Measurements from ENCODE around the gene RNASEH2B.

RNASEH2B gene

DNA sequence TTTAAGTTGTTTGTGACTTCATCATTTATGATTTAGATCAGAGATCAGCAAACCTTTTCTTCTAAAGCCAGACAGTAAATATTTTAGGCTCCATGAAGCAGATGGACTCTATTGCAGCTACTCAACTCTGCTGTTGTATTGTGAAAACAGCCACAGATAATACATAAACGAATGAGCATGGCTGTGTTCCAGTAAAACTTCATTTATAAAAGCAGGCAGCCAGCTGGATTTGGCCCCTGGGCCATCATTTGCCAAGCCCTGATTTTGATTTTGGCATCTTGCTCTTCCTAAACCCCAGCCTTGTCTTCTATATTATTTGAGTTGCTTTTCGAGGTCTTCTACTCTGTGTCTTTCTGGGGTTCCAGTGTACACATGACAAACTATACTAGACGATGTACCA is 41.3 kb downstream of the RNASEH2B start:
- Histone ChIP-seq H3K36me3 (ENCODE audit: insufficient read depth, insufficient read length, low read length) (no peaks in the 10 kb centered on the region), H3K9me3 (ENCODE audit: insufficient read depth, low read length) (no peaks in the 10 kb centered on the region), H3K27me3 (ENCODE audit: insufficient read depth, insufficient read length) (no peaks in the 10 kb centered on the region), H3K9ac (ENCODE audit: insufficient read length, low read depth) (no peak overlapping the region), H3K4me1 (ENCODE audit: insufficient read depth, insufficient read length) (no peaks in the 10 kb centered on the region), H3K4me3 (ENCODE audit: insufficient read length, low read depth) (no peak overlapping the region)
- DNase-seq (ENCODE audit: low read depth, low spot score) = no peak
- TF ChIP-seq YY1 (IDR thresholded peaks at IDR 0.05; ENCODE audit: insufficient read depth, insufficient read length) = no peak
- TF ChIP-seq SUZ12 (IDR thresholded peaks at IDR 0.05; ENCODE audit: extremely low read depth, insufficient read depth, insufficient read length) = no peak

DNA sequence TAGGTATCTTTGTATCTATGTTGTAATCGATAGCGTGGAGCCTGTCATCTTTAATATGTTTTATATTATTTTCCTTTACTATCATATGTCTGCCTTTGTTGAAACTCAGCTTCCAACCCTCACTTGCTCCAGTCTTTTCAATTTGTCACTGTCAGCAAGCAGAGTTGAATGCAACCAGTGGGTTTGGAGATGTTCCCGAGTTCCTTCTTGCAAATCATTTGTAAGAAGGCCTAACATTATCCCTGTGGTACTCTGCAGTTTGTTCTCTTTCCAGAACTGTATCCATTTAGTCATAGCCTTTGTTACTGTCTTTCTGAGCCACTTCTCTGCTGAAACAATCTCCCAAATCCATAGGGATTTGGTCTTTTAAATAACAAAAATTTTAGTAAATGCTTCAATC is 41.8 kb downstream of the RNASEH2B start:
- H3K36me3 ChIP-seq (ENCODE audit: insufficient read depth, insufficient read length, low read length) = no peaks in the 10 kb centered on the region
- H3K9me3 ChIP-seq (ENCODE audit: insufficient read depth, low read length) = no peaks in the 10 kb centered on the region
- H3K4me3 ChIP-seq (ENCODE audit: insufficient read length, low read depth) = no peak overlapping the region
- no peaks in the 10 kb centered on the region for H3K4me1 ChIP-seq (ENCODE audit: insufficient read depth, insufficient read length)
- TF ChIP-seq YY1 (IDR thresholded peaks at IDR 0.05; ENCODE audit: insufficient read depth, insufficient read length) (no peak), ZNF274 (IDR thresholded peaks at IDR 0.05; ENCODE audit: low read depth, low read length) (no peak), SUZ12 (IDR thresholded peaks at IDR 0.05; ENCODE audit: extremely low read depth, insufficient read depth, insufficient read length) (no peak)
- no peak overlapping the region for H3K9ac ChIP-seq (ENCODE audit: insufficient read length, low read depth)
- DNase-seq (ENCODE audit: low read depth, low spot score) = no peak
- H3K27me3 ChIP-seq (ENCODE audit: insufficient read depth, insufficient read length) = no peaks in the 10 kb centered on the region

DNA sequence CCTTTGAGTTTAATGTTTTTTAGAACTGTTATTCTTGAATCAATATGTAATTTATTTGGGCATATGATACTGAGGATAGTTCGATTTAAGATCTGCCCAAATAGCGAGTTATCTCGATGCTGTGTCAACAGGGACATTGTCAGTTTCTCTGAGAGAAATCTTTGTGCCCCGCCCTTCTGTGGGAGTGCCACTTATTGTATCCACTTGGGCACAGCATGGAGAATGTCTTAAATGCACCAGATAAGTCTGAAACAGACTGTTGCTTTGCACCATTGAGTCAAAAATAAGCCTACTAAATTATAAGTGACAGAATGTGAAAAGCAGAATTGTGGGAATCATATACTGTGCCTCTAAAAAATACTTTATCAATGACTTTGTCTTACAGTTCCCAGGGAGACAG is 45.6 kb downstream of the RNASEH2B start:
- H3K4me3 ChIP-seq (ENCODE audit: insufficient read length, low read depth) = no peak overlapping the region
- no peaks in the 10 kb centered on the region for H3K27me3 ChIP-seq (ENCODE audit: insufficient read depth, insufficient read length)
- H3K36me3 ChIP-seq (ENCODE audit: insufficient read depth, insufficient read length, low read length) = no peaks in the 10 kb centered on the region
- TF ChIP-seq YY1 (IDR thresholded peaks at IDR 0.05; ENCODE audit: insufficient read depth, insufficient read length) (no peak), ZNF274 (IDR thresholded peaks at IDR 0.05; ENCODE audit: low read depth, low read length) (no peak), SUZ12 (IDR thresholded peaks at IDR 0.05; ENCODE audit: extremely low read depth, insufficient read depth, insufficient read length) (no peak)
- no peaks in the 10 kb centered on the region for H3K9me3 ChIP-seq (ENCODE audit: insufficient read depth, low read length)
- no peaks in the 10 kb centered on the region for H3K4me1 ChIP-seq (ENCODE audit: insufficient read depth, insufficient read length)
- no peak overlapping the region for H3K9ac ChIP-seq (ENCODE audit: insufficient read length, low read depth)
- DNase-seq (ENCODE audit: low read depth, low spot score) = no peak

DNA sequence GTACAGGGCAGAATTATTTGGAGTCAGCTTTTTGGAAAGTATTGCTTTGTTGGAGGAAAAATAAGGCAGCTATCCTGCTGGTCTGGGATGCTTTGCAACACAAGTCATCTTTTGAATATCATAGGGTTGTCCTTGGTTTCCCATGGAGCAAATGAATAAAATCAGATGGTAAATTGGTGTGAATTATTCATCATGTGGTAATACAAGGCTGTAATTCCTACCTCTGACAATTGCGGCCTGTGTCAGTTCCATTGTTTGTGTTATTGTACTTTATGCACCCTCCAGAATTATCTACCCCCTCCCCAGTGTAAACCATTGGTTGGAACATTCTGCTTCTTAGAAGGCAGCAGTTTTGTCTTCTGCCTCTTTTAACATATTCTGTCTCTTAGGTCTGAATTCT is 46.2 kb downstream of the RNASEH2B start:
- H3K27me3 ChIP-seq (ENCODE audit: insufficient read depth, insufficient read length) = no peaks in the 10 kb centered on the region
- no peaks in the 10 kb centered on the region for H3K4me1 ChIP-seq (ENCODE audit: insufficient read depth, insufficient read length)
- no peak for DNase-seq (ENCODE audit: low read depth, low spot score)
- no peaks in the 10 kb centered on the region for H3K9me3 ChIP-seq (ENCODE audit: insufficient read depth, low read length)
- H3K36me3 ChIP-seq (ENCODE audit: insufficient read depth, insufficient read length, low read length) = no peaks in the 10 kb centered on the region
- no peak for TF ChIP-seq YY1 (IDR thresholded peaks at IDR 0.05; ENCODE audit: insufficient read depth, insufficient read length)
- no peak for TF ChIP-seq ZNF274 (IDR thresholded peaks at IDR 0.05; ENCODE audit: low read depth, low read length)
- no peak for TF ChIP-seq SUZ12 (IDR thresholded peaks at IDR 0.05; ENCODE audit: extremely low read depth, insufficient read depth, insufficient read length)
- no peak overlapping the region for H3K9ac ChIP-seq (ENCODE audit: insufficient read length, low read depth)
- H3K4me3 ChIP-seq (ENCODE audit: insufficient read length, low read depth) = no peak overlapping the region

DNA sequence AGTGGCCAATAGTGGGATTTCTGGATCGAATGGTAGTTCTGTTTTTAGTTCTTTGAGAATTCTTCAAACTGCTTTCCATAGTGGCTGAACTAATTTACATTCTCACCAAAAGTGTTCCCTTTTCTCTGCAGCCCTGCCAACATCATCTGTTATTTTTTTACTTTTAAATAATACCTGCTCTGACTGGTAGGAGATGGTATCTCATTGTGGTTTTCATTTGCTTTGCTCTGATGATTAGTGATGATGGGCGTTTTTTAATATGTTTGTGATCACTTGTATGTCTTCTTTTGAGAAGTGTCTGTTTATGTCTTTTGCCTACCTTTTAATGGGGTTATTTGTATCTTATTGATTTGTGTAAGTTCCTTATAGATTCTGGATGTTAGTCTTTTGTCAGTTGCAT is 48.0 kb downstream of the RNASEH2B start:
- DNase-seq (ENCODE audit: low read depth, low spot score) = no peak
- no peak for TF ChIP-seq YY1 (IDR thresholded peaks at IDR 0.05; ENCODE audit: insufficient read depth, insufficient read length)
- no peaks in the 10 kb centered on the region for H3K27me3 ChIP-seq (ENCODE audit: insufficient read depth, insufficient read length)
- H3K36me3 ChIP-seq (ENCODE audit: insufficient read depth, insufficient read length, low read length) = no peaks in the 10 kb centered on the region
- H3K4me3 ChIP-seq (ENCODE audit: insufficient read length, low read depth) = no peak overlapping the region
- H3K9ac ChIP-seq (ENCODE audit: insufficient read length, low read depth) = no peak overlapping the region
- no peaks in the 10 kb centered on the region for H3K9me3 ChIP-seq (ENCODE audit: insufficient read depth, low read length)
- H3K4me1 ChIP-seq (ENCODE audit: insufficient read depth, insufficient read length) = no peaks in the 10 kb centered on the region

DNA sequence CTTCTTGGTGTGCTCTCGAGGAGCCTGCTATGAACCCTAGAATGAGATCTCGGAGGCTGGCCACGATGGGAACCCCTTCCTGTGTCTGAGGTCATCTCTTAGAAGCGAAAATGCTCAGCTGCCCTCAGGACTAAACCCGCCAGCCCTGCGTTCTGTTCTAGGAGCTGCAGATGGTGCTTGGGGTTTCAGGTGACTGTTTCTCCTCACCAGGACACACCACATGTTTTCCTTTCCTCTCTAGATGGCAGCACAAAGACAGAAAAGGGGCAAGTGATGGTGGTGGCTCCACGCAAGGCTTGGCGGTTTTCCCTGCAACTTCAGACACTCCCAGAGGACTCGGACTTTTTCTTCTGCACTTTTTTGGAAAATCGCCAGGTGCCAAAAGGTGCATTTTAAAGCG is 60.1 kb downstream of the RNASEH2B start:
- H3K36me3 ChIP-seq (ENCODE audit: insufficient read depth, insufficient read length, low read length) = no peaks in the 10 kb centered on the region
- TF ChIP-seq SUZ12 (IDR thresholded peaks at IDR 0.05; ENCODE audit: extremely low read depth, insufficient read depth, insufficient read length) = no peak
- TF ChIP-seq YY1 (IDR thresholded peaks at IDR 0.05; ENCODE audit: insufficient read depth, insufficient read length) = no peak
- no peak for TF ChIP-seq ZNF274 (IDR thresholded peaks at IDR 0.05; ENCODE audit: low read depth, low read length)
- no peaks in the 10 kb centered on the region for H3K27me3 ChIP-seq (ENCODE audit: insufficient read depth, insufficient read length)
- H3K9ac ChIP-seq (ENCODE audit: insufficient read length, low read depth) = no peak overlapping the region
- H3K4me3 ChIP-seq (ENCODE audit: insufficient read length, low read depth) = no peak overlapping the region
- H3K9me3 ChIP-seq (ENCODE audit: insufficient read depth, low read length) = no peaks in the 10 kb centered on the region
- no peaks in the 10 kb centered on the region for H3K4me1 ChIP-seq (ENCODE audit: insufficient read depth, insufficient read length)
- peak; percentile 16 for DNase-seq (ENCODE audit: low read depth, low spot score)

DNA sequence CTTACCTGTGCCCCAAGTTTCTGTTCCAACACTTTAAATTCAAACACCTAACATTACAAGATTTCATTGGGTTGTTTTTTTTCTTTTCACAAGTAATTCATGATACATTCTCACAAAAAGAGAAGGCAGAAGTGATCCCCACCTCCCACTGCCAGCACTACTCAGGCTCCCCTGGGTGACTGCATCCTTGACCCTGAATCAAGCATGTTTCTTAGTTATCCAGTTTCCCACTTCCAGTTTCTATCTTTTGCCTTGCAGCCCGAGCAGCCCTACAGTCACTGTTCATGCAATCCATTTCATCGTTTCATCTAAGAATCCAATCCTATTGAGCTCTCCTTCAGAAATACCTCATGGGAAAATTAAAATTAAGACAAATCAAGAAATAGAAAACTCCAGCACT is 61.4 kb downstream of the RNASEH2B start:
- H3K27me3 ChIP-seq (ENCODE audit: insufficient read depth, insufficient read length) = no peaks in the 10 kb centered on the region
- no peaks in the 10 kb centered on the region for H3K36me3 ChIP-seq (ENCODE audit: insufficient read depth, insufficient read length, low read length)
- no peak for DNase-seq (ENCODE audit: low read depth, low spot score)
- no peaks in the 10 kb centered on the region for H3K4me1 ChIP-seq (ENCODE audit: insufficient read depth, insufficient read length)
- no peak overlapping the region for H3K4me3 ChIP-seq (ENCODE audit: insufficient read length, low read depth)
- no peak for TF ChIP-seq ZNF274 (IDR thresholded peaks at IDR 0.05; ENCODE audit: low read depth, low read length)
- no peak for TF ChIP-seq SUZ12 (IDR thresholded peaks at IDR 0.05; ENCODE audit: extremely low read depth, insufficient read depth, insufficient read length)
- TF ChIP-seq YY1 (IDR thresholded peaks at IDR 0.05; ENCODE audit: insufficient read depth, insufficient read length) = no peak
- no peaks in the 10 kb centered on the region for H3K9me3 ChIP-seq (ENCODE audit: insufficient read depth, low read length)
- no peak overlapping the region for H3K9ac ChIP-seq (ENCODE audit: insufficient read length, low read depth)

DNA sequence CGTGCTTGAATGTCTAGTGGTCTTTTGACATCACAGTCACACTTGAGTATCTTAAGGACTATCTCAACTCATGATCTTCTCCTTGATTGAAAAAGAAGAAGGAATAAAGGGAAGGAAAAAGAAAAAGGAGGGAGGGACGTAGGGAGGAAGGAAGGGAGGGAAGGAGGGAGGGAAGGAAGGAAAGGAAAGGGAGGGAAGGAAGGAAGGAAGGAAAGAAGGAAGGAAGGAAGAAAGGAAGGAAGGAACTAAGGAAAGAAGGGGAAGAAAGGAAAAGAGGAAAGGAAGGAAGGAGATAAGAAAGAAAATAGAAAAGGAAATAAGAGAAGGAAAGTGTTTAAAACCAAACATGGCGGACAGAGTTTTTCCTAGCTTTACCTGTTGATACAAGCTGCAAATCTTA is 64.7 kb downstream of the RNASEH2B start:
- TF ChIP-seq SUZ12 (IDR thresholded peaks at IDR 0.05; ENCODE audit: extremely low read depth, insufficient read depth, insufficient read length) = no peak
- TF ChIP-seq YY1 (IDR thresholded peaks at IDR 0.05; ENCODE audit: insufficient read depth, insufficient read length) = no peak
- TF ChIP-seq ZNF274 (IDR thresholded peaks at IDR 0.05; ENCODE audit: low read depth, low read length) = no peak
- H3K9me3 ChIP-seq (ENCODE audit: insufficient read depth, low read length) = no peaks in the 10 kb centered on the region

More for the DNA sequence above, 64.7 kb downstream of the RNASEH2B start:
- no peak for DNase-seq (ENCODE audit: low read depth, low spot score)
- H3K9ac ChIP-seq (ENCODE audit: insufficient read length, low read depth) = no peak overlapping the region
- H3K4me3 ChIP-seq (ENCODE audit: insufficient read length, low read depth) = no peak overlapping the region
- no peaks in the 10 kb centered on the region for H3K27me3 ChIP-seq (ENCODE audit: insufficient read depth, insufficient read length)
- no peaks in the 10 kb centered on the region for H3K4me1 ChIP-seq (ENCODE audit: insufficient read depth, insufficient read length)
- H3K36me3 ChIP-seq (ENCODE audit: insufficient read depth, insufficient read length, low read length) = no peaks in the 10 kb centered on the region
